Stimulated activated CD8-positive, alpha-beta memory T cell treated with anti-CD3 and anti-CD28 coated beads, Interleukin-7, amount 100 ng/mL, for 48 hours (primary cell): ENCODE data around the gene INSR.

Experiments
- DNase-seq, 2 donors: peaks; one replicate each; pipeline ENCODE4 v3.0.0-alpha.2; 2020; ENCODE audit warnings: low read depth in 1 of 2; ENCODE audit errors: extremely low read depth in 1 of 2

Gene INSR

DNA sequence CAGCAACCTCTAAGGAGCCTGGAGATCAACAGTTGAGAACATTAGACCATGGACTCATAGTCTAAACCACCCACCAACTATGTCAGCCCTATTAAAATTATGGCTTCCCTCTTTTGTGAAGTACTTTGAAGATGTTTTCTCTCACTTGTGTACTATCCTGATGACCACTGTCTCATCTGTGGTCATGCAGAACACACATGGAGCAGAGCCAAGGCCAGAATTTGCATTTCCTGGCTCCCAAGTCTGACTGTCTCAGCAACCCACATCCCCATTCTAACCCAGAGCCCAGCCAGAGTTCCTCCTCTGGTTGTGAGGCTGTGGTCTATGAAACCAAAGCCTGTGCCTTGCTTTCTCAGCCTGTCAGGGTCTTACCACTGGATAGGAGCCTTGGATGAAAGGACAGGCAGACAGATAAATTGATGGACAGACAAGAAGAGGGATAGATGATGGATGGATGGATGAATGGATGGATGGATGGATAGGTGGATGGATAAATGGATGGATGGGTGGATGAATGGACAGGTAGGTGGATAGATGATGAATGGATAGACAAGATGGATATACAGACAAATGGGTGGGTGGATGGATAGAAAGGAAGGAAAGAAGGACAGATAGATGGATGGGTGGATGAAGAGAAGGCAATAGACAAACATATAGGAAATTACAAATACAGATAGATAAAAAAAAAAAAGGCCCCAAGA, 189.3 kb downstream of the INSR start:
- no peak for DNase-seq

DNA sequence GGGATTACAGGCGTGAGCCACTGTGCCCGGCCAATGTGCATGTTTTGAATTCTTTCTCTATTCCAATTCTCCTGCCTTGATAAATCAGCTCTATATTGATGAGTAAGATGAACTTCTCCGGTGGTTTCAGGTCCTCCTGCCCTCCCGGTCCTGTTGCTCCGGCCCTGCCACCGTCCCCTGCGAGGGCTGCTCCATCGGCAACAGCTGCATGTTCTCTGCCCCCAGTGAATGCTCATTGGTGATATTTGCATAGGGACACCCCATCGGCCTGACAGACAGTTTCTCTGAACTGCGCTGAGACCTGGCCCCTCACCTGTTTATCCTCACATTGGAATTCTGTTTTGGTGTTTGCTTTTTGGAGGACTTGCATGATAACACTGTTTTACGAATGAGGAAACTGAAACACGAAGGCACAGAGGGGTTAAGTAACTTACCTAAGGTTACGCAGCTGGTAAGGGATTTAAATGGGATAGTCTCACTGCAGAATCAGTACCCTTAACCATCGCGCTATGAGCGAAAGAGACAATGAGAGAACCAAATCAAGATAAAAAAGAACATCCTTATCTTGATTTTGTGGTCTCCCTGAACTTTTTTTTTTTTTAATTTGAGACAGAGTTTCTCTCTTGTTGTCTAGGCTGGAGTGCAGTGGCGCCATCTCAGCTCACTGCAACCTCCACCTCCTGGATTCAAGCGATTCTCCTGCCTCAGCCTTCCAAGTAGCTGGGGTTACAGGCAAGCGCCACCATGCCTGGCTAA, 192.5 kb downstream of the INSR start:
- no peak for DNase-seq

DNA sequence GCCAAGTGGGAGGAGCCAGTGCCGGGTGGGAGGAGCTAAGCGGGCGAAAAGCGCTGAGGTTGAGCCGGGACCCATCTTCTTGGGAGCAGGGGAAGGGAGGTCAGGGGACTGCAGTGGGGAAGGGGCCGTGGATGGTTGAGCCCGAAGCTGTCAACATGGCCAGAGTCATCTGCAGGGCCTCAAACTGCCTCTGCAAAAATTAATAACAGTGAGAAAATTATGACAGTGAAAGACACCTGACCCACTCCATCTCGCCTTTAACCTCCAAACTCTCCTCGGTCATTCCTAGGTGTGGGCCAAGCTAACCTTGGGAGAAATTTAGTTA, 194.7 kb downstream of the INSR start:
- no peak for DNase-seq

DNA sequence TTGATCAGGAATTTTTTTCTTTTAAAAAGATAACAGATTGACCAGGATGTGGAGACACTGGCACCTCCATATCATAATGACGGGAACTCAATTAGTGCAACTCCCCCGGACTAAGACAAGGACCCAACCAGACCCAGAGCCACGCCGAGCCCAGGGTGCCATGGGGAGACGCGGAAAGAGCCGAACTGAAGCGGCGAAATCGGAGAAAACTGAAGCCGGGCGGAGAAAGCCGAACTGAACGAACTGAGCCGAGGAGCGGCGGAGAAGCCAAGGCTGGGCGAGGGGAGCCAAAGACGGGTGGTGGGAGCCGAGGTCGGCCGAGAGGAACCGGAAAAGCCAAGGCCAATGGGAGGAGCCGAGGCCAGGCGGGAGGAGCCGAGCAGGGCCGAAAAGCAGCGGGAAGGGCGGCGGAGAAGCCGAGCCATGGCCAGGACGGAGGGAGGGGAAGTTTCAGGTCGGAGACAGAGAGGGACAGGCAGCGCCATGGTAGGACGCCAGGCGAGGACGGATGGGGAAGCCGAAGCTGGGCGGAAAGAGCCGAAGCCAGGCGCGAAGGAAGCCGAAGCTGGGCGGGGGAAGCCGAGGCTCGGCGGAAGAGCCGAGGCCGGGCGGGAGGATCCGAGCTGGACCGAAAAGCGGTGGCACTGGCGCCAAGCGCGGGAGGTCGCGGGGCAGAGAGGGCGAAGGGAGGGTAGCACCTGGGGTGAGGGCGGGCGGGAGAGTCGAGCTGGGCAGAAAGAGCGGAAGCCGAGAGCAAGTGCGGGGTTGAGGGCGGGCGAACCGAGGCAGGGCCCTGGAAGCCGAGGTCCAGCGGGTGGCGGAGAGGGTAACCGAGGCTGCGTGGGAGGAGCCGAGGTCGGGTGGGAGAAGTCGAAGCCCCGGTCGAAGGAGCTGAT, 195.3 kb downstream of the INSR start:
- peak; percentile 80 to 82 for DNase-seq

DNA sequence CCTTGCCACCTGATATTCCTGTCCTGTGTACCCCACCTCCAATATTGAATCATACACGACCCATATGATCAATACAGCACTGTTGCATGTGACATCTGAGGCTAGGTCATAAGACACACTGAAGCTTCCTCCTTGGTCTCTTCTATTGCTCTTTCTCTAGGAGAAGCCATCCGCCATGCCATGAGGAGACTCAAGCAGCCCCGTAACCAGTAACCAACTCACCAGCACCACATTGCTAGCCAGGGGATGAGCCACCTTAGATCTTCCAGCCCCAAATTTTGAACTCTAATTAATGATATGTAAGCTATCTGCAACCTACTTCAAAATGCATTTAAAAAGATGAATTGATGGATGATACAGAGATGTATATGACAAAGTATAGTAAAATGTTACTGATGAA, 196.1 kb downstream of the INSR start:
- DNase-seq, result no peak

DNA sequence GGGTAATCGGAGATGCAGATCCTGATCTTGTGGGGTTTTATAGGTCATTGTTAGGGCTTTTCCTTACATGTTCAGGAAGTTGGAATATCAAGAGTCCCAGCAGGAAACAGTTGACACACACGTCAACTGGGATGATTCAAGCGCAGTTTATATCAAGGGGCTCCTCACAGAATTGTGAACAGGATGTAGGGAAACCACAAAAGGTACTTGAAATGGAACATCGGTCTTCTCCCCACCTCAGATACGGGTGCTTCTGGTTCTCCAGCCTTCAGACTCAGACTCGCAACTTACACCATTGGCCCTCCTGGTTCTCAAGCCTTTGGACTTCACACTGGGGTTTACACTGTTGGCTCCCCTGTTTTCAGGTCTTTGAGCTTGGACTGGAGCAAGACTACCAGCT, 205.2 kb downstream of the INSR start:
- DNase-seq, result no peak

DNA sequence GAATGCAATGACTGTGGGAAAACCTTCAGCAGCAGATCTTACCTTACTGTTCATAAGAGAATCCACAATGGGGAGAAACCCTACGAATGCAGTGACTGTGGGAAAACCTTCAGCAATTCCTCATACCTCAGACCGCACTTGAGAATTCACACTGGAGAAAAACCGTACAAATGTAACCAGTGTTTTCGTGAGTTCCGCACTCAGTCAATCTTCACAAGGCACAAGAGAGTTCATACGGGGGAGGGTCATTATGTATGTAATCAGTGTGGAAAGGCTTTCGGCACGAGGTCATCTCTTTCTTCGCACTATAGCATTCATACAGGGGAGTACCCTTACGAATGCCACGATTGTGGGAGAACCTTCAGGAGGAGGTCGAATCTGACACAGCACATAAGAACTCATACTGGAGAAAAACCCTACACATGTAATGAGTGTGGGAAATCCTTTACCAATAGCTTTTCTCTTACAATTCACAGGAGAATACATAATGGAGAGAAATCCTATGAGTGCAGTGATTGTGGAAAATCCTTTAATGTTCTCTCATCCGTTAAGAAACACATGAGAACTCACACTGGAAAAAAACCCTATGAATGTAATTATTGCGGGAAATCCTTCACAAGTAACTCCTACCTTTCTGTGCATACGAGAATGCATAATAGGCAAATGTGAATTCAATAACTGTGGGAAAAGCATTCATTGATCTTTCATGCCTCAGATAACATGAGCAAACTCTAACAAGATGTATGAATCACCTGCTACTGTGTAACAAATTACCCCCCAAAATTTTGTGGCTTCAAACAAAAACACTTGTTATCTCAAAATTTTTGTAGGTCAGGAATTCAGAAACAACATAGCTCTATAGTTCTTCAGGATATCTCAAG, 210.9 kb downstream of the INSR start:
- no peak for DNase-seq

DNA sequence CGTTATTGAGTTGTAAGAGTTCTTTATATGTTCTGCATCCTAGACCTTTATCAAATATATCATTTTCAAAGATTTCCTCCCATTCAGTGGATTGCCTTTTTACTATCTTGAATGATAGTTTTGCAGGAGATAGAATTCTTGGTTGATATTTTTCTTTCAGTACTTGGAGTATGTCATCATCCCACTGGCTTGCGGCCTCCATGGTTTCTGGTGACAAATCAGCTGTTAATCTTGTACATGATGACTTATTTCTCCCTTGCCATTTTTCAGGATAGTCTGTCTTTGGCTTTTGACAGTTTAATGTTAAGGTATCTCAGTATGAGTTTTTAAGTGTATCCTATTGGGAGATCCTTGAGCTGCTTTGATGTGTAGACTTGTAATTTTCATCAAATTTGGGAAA, 216.2 kb downstream of the INSR start:
- no peak for DNase-seq

DNA sequence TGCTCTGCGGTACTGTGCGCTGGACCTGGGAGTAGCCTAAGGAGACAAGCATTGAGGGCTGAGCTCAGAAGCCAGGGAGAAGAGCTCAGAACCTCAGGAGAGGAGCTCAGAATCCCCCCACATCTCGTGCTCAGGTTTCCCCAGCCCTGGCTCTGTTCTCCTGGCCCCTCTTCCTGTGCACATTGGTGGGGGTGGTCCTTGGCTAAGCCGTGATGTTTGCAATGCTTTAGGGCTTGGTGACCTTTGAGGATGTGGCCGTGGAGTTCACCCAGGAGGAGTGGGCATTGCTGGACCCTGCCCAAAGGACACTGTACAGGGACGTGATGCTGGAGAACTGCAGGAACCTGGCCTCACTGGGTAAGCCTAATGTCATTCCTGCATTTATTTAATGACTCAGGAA, 218.1 kb downstream of the INSR start:
- DNase-seq, result no peak

DNA sequence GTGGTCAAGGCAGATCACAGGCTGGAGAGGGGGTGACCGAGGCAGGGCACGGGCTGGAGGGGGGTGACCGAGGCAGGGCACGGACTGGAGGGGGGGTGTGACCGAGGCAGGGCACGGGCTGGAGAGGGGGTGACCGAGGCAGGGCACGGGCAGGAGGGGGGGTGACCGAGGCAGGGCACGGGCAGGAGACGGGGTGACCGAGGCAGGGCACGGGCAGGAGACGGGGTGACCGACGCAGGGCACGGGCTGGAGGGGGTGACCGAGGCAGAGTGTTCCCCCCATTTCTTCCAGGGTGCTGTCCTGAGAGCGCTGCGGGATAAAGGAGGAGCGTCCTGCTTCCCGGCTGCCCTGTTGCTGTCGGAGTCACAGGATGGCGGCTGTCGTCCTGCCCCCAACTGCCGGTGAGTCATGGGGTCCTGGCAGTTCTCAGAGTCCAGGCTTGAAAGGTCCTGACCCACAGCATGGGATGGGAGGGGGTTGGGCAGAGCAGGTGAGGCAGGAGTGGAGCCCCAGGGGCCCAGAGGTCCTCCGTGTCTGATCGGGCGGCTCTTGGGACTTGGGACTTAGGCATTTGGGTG, 219.4 kb downstream of the INSR start:
- no peak for DNase-seq

DNA sequence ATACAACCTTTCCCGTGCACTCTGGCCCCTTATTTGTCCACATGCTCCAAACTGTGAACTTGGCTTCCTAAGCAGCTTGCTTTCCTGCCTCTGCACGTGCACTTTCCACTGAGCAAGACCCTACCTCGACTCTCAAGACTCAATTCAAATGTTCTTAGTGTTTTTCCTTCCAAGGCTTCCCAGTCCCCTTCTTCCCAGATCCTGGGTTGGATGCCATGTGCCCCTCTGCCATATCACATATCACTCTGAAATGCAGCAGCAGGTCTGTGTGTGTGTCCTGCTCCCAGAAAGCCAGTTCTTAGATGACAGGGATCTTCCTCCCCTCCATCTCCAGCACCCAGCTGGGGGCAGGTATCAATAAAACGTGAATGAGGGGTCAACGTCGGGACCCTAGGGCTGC, 221.7 kb downstream of the INSR start:
- DNase-seq, result no peak

DNA sequence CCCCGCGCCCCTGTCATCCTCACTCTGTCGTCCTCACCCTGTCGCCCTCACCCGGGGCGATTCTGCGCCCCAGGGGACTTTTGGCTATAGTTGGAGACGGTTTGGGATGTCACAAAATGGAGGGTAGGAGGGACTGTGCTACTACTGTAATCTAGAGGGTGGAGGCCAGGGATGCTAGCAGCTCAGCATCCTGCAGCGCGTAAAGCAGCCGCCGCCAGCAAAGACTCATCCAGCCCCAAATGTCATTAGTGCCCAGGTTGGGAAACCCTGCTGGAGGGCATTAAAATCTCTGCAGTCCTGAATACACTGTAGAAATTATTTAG, 224.3 kb downstream of the INSR start:
- no peak for DNase-seq

DNA sequence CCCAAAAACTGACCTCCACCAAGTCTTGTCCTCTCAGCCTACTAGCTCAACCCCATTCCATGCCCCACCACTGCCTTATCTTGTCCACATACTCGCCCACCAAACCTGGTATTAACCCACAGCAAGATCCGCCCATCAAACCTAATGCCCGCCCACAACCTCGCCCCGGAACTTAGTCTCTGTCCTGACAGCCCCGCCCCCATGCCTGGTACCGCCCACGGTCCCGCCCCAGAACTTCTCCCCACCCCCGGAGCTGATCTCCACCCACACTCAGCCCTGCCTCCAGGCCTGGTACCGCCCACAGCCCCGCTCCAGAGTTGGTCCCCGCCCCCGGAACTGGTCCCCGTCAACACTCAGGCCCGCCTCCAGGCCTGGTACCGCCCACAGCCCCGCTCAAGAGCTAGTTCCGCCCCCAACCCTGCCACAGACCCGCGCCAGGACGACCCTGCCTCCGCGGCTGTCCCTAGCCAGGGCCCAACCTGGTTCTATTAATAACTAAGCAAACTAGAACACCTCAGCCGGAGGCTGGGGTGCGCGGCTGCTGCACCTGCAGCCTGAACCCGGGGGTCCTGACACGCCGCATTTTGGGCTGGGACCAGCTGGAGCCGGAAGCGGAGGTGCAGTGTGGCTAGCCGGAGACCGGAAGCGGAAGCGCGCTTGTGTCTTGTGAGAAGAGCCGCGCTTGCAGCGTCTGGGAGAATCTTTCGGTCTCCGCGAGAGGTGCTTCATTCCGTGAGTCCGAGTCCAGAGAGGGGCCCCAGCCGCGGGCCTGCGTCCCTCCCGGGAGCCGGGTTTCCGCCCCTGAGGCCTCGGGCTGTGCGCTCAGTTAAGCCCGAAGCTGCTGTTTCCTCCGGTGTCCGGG, 224.9 kb downstream of the INSR start, which contains the start of gene ZNF557:
ZNF557 (plus strand) TSS at position 662 of the 862 bp plus-strand sequence. CDS start 5,372 bp downstream, outside the sequence.
- peak; percentile 93 to 97 for DNase-seq

DNA sequence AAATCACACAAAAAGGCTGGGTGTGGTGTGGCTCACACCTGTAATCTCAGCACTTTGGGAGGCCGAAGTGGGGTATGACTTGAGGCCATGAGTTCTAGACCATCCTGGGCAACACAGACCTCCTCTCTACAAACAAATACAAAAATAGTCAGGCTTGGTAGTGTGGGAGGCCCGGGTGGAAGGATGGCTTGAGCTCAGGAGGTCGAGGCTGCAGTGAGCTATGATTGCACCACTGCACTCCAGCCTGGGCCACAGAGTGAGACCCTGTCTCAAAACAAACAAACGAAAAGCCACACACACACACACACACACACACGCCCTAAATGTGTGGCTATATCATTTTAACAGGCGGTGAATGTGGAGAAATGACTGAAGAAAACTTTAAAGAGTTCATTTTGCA, 225.6 kb downstream of the INSR start:
- no peak for DNase-seq

DNA sequence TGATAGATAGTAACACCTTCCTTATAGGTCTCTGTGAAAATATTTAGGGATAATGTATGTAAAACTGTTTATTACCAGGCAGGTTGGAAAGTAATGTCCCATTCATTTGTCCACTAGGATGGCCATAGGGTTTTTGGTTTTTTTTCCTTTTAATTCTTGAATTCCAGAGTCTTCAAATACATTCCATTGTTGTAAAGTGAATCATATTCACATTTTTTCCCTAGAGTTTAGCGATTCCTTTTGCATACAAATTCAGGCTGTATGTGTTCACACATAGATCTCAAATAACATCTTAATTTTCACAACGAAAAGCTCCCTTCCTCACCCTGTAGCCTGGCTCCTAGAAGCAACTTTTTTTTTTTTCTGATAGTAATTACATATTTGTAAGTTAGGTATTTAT, 226.5 kb downstream of the INSR start:
- DNase-seq, result no peak

DNA sequence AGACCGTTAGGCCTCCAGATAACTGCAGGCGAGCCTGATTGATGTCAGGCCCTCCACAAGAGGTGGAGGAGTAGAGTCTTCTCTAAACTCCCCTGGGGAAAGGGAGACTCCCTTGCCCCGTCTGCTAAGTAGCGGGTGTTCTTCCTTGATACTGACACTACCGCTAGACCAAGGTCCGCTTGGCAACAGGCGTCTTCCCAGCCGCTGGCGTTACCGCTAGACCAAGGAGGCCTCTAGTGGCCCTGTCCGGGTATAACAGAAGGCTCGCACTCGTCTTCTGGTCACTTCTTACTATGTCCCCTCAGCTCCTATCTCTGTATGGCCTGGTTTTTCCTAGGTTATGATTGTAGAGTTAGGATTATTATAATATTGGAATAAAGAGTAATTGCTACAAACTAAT, 227.1 kb downstream of the INSR start:
- DNase-seq, result peak in 1 of 2 donors; percentile 14

DNA sequence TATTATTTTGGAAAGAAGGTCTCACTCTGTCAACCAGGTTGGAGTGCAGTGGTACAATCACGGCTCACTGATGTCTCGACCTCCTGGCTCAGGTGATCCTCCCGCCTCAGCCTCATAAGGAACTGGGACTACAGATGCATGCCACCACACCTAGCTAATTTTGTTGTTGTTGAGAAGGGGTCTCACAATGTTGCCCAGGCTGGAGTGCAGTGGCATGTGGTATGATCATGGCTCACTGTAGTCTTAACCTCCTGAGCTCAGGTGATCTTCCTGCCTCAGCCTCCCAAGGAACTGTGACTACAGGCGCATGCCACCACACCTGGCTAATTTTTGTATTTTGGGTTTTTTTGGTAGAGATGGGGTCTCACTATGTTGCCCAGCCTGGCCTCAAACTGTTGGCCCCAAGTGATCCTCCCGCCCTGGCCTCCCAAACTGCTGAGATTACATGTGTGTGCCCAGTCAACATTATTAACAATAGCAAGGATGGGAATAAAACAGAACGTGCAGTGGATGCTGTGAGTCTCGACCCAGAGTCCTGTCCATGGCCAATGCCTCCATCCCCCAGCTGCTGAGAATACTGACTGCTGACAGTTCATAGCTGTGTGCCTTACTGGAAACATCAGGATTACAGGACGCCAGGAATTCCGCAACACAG, 230.3 kb downstream of the INSR start:
- DNase-seq, result no peak

DNA sequence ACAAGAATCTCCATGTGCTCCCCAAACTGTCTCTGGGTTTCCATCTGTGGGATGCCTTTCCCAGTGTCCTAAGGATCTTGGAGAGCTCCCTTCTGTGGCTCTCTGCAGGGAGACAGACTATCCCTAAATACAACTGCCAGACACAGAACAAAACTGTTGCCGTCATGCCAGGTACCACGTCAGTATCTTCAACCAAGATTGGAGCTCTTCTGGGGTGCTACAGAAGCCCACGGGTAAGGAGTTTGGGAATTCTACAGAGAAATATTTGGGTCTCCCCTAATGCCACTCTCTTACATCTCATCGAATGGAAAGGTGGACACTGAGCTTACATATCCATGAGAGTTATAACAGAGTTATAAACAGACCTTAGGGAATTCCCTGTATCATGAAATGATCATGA, 230.9 kb downstream of the INSR start:
- no peak for DNase-seq
